NCI-H146 (cell line): ENCODE results near the gene PDGFB.

Experiments
- DNase-seq: peaks from one replicate; lab custom pipeline; 2025; lab: John Stamatoyannopoulos, UW

Gene PDGFB

DNA sequence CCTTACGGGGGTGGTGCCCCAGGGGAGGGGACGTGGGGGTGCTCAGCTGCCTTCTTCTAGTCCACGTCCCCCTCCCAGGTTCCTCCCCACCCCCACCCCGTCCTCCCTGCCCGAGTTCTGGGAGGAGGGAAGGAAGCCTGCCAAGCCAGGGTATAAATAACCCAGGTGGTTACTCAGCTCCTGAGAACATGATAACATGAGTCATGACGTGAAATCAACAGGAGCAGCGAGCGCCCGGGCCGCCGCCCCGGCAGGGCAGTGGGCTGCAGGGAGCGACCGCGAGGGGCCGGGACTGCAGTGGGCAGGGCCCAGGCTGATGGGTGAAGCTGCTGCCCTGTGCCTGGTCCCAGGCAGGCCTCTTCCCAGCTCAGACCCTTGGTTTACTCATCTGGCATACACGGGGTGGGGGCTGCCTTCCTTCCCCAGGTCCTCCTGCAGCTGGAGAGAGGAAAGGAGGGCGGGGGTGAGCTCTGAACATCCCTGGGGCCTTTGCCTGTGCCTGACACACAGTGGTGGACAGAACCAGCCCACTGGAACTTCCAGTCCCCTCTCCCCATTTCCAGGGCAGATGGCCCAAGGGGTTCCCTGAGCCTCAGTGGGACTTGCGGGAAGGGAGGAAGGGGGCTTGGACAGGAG, 8.8 kb upstream of the PDGFB start:
- DNase-seq: peak; percentile 28

DNA sequence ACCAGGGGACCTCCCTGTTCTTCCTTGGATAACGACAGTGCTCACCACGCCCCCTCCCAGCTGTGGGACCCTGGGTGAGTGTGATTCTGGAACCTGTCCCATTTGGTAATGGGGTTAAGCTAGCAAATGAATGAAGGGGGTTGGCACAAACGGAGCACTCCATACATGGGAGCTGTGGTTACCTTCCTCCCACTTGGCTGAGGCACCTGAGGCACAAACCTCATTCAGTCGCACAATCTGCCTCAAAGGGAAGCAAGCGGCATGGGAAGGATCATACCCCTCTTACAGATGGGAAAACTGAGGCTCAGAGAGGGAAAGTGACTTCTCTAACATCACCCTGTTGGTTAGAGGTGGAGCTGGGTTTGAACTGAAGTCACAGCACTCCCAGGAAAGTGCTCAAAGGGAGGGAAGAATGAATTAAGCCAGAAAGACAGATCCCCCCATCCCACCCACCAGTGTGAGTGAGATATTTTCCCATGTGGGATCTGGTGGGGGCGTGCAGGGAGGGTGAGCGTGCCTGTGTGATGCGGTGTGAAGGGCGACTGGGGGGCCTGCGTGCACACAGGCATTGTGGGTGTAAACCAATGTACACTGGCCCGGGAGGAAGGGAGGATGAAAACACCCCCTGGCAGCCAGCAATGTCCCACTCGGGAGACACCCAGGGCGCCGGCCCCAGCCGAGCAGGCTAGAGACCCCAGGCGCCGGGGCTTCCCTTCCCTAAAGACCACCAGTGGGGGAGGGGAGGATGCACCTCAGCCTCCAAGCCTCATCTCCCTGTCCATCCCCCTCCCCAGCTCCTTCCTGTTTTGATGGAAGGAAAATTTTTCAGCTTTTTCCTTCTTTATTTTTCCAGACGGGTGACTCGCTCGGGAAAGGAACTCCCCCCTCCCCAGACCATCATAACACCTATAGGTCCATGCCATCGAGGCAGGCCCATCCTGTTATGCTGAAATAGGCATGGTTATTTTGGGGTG, 8.0 kb upstream of the PDGFB start:
- no peak for DNase-seq

DNA sequence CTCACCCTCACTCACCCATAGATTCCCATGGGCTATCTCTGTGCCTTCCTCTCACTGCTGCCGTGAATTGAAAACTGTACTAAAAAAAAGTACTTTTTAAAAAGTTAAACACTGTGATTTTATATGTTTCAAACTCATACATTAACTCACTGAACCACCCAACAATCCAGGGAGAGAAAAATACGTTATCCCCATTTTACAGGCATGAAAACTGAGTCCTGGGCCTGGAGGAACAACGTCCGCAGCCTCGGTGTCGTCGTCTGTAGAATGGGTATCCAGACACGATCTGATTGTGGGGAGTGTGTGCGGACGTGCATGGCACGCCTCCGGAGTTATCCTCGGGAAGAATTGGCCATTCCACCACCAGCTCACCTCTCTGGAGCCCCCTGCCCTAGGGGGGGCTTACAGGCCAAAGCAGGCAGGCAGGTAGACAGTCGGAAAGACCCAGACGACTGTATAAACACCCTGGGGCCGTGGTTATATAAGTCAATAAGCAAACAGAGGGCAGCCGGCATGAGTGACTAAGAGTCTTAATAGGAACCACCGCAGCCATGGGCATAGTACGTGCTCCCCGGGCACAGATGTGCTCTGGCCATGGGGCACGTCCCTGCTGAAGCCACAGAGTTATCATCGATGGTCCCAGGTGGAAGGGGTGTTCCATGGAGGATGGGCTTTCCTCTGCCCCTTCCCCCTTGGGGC, 7.1 kb upstream of the PDGFB start:
- DNase-seq: peak; percentile 57

DNA sequence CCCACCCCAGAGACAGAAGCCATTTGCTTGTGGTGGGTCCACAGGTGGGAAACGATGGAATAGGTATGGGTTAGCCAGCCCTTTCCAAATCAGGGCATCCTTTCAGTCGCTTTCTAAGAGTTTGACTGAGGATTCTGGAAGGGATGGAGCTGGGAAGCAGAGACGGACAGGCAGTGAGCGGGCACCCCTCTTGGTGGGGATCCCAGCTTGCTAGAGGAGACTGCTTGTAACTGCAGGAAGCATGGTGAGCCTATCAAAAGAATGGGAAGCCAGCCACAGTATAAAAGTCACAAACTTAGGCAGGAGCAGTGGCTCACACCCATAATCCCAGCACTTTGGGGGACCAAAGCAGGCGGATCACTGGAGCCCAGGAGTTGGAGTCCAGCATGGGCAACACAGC, 6.1 kb upstream of the PDGFB start:
- no peak for DNase-seq

DNA sequence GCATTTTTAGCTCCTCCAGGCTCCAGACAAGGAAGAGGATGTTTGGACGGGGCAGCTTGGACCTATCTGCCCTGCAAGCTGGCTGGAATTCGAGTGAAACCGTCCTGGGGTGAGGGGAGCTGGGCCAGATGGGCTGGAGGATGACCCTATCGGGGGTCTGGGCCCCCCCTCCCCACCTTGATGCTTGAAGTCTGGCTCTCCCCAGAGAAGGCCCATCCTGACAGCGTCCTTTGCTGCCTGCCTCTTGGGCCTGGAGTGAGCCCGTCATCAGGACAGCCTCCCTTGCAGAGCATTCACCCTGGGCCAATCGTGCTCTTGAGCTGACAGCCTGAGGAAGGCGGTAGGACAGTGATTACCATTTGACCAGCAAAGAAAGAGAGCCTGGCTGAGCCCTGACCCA, 5.3 kb upstream of the PDGFB start:
- DNase-seq: no peak

DNA sequence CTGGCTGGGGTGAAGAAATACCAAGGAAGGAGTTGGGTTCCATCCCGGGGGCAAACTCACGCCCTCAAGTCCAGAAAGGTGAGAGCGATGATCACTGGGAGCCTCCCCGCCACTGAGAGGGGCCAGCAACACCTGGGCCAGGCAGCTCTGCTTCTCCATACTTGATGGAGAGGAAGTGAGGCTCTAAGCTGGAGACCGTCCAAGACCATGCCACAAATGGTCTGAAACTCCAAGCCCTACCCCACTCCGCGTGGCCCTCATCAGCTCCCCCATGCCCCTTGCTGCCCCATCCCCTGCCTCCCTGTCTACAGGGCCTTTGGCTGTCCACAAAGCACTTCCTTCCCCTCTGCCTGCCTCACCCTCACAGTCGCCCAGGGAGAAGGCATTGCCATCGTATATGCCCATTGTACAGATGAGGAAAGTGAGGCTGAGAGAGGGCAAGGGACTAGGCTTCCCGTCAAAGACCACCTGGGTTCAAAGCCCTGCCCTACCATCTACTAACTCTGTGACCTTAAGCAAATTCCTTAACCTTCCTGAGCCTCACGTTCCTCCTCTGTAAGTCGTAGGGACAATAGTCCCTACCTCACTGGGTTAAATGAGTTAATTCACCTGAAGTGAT, 4.4 kb upstream of the PDGFB start:
- no peak for DNase-seq

DNA sequence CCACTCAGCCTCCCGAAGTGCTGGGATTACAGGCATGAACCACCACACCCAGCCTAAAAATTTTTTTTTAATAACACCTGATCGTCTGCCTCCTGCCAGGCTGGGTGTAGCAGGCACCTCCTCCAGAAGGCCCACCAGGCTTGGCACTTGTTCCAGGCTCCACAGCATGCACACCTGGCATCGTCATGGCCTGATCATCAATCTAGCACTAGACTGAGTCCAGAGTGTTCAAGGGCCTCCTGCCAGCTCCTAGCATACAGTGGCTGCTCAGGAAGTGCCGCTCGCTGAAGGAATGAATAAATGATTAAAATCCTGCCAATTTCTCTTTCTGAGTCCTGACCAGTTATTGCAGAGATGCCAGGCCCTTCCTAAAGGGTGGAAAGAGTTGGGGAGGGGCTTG, 3.5 kb upstream of the PDGFB start:
- no peak for DNase-seq

DNA sequence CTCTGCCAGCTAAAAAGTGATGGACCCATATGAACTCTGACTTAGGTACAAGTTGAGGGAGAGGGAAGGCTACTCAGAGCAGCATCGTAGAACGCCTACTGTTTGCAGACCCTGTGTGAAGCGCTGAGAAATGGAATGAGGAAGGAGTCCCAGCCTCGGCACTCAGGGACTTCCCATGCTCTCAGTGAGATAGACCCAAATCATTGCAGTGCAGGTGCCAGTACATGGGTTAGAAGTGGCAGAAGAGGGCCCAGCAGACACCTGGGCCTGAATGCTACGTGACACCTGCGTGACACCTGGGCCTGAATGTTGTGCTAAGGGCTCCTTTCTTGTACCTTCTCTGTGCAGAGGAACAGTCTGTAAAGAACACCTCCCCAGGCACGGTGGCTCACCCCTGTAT, 2.6 kb upstream of the PDGFB start:
- no peak for DNase-seq

DNA sequence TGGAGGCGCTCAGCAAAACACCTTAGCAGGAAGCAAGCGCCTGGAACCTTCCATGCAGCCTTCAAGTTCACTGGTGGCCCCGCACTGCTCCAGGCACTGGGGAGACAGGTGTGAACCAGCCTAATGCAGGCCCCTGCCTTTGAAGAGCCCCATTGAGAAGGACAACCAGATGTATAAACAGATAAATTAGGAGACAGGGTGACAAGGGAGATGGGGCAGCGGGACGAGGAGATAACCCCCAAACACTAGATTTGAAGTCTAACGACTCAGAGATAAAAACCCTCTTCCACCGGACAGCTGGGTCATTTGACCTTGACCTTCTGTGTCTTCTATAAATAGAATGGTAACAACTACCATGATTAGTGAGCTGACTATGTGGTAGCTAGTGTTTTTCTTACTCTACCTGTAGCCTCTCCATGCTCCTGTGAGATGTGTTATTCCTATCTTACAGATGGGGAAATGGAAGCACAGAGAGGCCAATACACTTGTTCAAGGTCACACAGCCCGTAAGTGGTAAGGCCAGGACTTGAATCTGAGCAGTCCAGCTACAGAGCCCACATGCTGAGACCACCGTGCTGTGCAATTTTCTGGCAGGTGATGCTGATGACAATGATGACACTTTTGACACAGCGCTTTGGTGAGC, 2.0 kb upstream of the PDGFB start:
- no peak for DNase-seq

DNA sequence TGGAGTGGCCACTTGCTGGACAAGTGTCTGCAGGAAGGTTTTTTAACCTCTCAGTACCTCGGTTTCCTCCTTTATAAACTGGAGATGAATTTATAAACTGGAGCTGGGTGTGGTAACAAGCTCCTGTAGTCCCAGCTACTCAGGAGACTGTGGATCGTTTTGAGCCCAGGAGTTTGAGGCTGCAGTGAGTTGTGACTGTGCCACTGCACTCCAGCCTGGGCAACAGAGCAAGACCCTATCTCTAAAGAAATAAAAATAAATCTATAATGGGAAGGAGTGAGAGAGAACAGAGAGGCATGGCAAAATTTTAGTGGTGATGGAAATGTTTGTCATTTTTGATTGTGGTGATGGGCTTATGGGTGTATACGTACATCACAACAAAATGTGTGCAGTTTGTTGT, 1.4 kb upstream of the PDGFB start:
- no peak for DNase-seq

DNA sequence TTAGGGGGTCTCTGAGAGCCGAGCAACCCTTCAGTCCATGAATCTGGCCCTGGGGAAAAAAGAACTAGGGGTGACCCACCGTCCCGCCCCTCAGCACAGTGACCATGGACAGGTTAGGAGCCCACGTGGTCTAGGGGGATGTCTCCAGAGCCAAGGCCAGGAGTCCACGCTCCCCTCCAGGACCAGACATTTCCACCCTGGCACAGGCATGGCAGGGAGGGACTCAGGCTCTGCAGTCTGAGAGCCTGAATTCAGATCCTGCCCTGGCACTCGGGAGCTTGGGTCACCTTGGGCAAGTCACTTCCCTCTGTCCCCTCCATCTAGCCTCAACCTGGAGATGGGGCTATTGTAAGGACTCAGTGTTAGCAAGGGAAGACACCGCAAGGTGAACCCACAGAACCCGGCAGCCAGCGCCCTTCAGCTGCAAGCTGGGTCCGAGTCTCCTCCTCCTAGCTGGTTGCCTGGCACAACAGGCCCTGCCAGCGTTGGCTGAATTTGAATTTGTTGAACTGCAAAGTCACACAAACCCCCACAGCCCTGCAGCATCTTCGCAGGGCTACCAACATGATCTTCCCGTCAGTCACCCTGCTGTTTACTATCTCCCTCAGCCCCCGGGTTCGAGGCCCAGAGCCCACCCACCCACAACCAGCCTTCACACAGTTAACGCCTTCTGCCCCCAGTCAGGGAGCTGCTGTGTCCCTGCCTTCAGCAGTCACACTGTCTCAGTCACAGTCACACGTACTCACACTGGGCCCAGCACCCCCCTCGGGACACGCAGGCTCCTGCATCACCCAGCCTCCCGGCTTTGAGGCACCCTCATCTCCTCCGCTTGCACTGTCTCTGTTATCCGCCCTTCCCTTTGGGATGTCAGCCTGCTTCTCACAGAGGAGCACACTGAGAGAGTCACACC, 603 bp upstream of the PDGFB start:
- DNase-seq: no peak

DNA sequence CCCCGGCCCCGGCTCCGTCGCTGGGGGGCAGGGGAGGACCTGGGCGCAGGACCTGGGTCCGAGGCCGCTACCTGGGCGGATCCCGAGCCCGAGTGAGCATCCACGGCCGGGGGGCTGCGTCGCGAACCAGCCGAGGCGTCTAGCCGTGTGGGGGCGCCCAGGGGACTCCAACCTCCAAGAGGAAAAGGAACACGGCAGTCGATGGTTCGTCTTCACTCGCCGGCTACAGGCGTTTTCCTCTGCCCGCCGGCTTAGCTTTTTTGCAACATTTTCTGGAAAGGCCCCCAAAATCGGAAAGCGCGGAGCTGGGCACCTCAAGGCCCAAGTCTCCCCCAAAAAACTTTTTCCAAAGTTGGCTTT, 666 bp downstream of the PDGFB start:
- no peak for DNase-seq

DNA sequence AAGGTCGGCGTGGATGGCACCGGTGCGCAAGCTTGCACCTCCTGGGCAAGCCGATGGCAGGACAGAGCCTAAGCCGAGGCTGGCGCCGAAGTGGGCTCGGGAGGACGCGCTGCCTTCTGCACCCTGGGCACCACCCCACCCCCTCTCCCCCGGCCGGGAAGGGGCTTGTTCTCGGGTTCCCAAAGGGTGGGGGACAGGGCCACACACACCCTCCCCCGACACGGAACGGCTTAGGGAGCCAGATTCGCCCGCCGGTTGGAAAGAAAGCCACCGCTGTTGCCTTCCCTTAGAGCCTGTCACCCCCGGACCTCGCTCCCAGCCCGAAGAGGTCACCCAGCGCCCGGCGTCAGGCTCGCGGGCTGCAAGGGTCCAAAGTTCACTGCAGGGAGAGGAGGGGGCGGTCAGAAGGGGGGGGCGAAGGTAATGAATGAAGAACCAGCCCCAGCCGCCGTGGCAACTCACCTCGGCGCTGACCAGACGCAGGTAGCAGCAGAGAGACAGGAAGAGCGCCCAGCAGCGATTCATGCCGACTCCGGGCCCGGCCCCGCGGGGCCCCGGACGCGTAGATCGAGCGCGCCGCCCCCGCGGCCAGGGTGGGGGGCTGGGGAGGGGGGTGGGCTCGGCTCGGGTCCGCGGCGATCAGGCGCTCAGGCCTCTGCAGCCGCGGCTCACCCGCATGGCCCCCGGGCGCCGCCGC, 1.2 kb downstream of the PDGFB start:
- peak; percentile 24 for DNase-seq

DNA sequence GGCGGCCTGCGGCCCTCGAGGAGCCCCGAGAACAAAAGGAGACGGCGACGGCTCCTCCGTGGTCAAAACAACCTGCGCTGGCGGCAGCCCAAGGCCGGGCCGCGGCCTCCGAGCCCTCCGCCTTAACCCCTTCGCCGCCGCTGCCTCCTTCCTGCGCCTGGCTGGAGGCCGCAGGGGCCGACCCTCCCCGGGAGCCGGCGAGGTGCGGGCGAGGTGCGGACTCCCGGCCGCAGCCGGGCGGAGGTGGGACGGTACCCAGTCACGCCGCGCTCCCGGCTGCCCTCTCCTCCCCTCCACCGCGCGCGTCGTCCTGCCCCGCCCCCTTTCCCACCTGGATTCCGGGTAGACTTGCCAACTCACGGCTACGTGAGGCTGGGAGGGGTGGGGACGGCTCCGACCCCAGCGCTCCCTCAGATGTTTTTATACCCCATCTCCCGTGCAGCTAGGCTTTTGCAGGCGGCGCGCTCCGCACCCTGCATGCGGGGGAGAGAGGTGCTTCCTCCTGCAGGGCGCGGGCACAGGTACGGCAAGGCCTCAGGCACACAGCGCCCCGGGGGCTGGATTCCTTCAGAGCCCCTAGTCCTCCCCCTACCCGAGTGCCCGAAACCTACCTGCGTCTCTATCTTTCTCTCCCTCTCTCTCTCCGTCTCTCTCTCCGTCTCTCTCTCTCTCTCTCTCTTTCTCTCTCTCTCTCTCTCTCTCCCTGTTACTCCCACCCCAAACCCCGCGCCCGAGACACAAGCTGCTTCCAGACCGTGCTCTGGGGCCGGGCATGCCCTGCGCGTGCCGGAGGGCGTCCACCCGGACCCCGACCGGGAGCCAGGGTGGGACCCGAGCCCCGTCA, 2.0 kb downstream of the PDGFB start:
- peak; percentile 44 for DNase-seq

DNA sequence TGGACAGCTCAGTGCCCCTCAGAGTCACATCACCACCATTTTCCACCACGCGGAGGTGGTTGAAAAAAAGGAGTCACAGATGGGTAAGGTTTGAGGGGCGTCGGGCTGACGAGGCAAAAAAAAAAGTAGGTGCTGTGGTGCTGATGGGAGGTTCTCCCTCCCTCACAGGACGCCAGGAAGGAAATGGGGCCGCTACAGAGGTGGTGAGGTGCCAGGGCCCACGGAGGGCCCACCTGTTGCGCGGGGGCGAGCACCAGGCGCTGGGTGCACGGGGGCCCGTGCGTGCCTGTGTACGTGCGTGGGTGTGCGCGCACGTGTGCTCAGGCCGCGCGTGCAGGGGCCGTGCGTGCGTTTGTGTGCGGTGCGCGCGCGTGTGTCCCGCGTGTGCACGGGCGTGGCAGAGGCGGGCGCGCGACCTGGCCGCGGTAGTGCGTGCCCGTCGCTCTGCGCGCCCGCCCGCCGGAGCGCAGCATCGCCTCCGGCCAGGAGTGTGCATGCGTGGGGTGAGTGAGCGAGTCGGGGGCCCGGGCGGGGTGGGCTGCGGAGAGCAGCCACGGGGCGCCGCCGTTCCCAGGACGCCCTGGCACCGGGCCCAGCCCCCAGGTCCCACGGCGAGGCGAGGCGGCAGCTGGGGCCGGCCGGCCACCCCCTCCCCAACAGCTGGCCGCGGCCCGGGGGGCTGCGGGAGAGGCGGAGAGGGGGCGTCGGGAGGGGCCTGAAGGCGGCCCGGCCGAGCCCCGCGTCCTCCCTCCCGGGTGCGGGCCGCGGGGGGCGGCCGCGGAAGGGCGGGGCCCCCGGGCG, 2.8 kb downstream of the PDGFB start:
- no peak for DNase-seq

DNA sequence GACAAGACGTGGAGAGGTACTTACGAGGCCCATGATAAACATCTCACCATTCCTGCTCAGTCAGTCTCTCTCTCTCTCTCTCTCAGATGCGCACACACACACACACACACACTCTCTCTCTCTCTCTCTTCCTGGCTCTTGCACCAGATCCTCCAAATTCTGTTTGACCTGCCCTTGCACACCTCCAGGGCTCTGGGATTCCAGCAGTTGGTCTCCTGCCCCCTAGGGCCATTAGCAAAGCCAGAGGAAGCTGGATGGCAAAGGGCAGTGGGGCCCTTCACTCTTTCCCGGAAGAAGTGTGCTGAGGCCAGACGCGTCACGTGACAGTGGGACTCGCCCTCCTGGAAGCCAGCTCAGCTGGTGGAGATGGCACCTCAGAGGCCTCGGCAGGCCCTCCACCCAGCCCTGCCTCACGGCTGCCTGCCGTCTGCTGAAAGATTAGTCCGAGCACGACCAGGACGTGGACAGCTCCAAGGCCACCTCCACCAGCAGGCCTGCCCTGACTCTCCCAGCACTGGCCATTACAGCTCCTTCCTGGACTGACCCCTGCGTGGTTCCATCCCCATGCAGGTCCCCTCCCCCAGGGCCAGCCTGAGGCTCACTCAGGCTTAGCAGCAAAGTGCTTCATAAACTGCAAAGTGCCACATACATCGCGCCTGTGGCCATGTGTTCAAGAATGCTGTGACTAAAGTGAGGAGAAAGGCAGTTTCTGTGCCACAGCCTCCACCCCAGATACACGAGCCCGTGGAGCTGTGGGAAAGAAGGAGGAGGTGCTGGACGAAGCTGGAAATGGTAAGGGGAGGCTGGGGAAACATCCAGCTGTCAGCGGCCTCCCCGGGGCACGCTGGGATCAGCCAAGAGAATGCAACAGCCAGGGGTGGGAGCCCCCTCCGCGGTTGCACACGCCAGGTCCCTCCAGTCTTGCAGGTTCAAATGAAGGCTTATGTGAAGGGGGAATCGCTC, 3.7 kb downstream of the PDGFB start:
- DNase-seq: no peak
